ENCODE measurements around the gene ACTR6. TPM values are rescaled to one million over a fixed set of nuclear protein-coding genes. Genes with fewer than 3 reads are reported as not detected.
A peak's percentile ranks its signal among the peaks of the same experiment; 100 is the strongest.

The ACTR6 gene
- total and polyA plus RNA-seq, 8 donors = 18.4 to 42.8 (median 33.0) TPM

DNA sequence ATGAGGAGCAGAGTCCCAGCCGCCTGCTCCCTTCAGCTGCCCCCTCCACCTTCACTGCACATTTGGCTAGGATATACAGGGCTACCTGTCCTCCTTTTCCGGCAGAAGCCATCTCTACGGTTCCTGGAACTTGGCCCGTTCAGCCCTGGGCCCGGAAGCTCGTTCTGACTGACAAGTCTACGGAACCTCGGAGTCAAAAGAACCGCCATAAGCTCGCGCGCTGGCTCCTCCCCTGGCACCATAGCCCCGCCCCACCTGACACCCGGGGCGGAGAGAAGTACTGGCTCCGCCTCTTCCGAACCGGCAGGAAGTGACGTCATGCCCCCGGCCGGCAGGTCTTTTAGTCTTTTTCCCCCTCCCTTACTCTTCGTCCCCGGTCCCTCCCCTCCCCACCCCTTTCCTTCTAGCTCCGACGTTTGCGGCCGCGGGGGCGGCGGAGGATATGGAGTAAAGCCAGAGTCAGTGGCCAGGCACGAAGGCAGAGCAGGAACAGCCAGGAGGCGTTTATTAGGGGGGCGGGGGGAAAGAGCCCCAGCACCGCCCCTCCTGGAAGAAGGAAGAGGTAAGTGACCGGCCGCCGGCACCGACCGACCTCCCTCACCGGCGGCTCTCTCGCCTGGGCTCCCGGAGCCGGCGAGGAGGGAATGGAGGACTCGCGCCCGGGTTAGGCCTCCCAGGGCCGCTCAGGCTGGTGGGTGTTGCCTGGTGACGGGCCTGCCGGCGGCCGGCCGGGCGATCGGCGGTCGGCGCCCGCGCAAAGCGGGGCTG is 66.4 kb downstream of the ACTR6 start, which contains the start of the genes DEPDC4 and SCYL2:
Gene DEPDC4, minus strand, starts transcription at position 245 of the 768 bp plus-strand sequence. Its CDS starts 3 bp downstream, at position 242.
Gene SCYL2, plus strand, starts transcription at position 343 of the 768 bp plus-strand sequence. CDS start 15,794 bp downstream, outside the sequence.
- Histone ChIP-seq H3K36me3 (no peaks in the 10 kb centered on the region), H3K4me3 (peak within 1 kb of the TSS; percentile 81 to 95), H3K9me3 (no peaks in the 10 kb centered on the region), H3K27me3 (no peaks in the 10 kb centered on the region), H3K27ac (peak within 1 kb of the TSS; percentile 93 to 99), H3K4me1 (peaks cover 0 to 38% of the 10 kb centered on the region in 2 donors)
- intact Hi-C loops (cut with DNase I) = no loop called here
- DNase-seq (peak; percentile 94 to 98 (median 98)), ATAC-seq (peak; percentile 95)
- TF ChIP-seq, protein P1, sequence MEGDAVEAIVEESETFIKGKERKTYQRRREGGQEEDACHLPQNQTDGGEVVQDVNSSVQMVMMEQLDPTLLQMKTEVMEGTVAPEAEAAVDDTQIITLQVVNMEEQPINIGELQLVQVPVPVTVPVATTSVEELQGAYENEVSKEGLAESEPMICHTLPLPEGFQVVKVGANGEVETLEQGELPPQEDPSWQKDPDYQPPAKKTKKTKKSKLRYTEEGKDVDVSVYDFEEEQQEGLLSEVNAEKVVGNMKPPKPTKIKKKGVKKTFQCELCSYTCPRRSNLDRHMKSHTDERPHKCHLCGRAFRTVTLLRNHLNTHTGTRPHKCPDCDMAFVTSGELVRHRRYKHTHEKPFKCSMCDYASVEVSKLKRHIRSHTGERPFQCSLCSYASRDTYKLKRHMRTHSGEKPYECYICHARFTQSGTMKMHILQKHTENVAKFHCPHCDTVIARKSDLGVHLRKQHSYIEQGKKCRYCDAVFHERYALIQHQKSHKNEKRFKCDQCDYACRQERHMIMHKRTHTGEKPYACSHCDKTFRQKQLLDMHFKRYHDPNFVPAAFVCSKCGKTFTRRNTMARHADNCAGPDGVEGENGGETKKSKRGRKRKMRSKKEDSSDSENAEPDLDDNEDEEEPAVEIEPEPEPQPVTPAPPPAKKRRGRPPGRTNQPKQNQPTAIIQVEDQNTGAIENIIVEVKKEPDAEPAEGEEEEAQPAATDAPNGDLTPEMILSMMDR (IDR thresholded peaks at IDR 0.05) = no peak

DNA sequence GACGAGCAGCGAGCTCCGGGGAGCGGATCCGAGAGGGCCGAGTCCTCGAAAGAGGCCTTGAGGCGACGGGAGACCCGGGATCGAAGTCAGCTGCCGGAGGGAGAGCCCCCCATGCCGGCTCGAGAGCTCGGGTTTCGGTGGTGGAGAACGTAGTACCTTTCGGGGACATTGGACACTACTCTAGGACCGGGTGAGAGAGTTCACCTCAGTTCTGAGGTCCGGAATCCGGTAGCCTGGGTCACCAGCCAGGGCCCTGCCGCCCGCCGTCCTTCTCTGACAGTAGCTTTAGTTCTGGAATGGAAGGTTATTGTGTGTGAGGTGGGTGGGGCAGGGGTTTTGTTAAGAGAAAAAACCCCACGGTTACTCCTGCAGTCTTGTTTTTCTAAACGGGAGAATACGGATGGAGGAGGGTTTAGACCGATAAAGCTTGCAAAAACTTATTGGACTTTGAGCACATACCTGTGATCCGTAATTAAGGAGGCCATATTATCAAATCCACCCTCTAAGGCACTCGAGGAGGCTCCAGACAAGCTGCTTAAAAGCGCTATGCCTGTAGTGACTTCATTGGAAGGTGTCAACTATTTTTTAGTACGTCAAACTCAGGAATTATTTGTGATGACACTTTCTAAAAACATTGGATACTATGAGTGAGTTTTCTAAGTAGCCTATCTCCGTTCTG is 67.1 kb downstream of the ACTR6 start:
- peak overlapping the region; percentile 93 to 99 for H3K27ac ChIP-seq
- DNase-seq = peak in 2 of 4 donors; percentile 39 to 41
- TF ChIP-seq, protein P1 (IDR thresholded peaks at IDR 0.05) = no peak
- H3K4me1 ChIP-seq = peaks cover 0 to 45% of the 10 kb centered on the region in 2 donors
- no peaks in the 10 kb centered on the region for H3K36me3 ChIP-seq
- peak overlapping the region; percentile 81 to 95 for H3K4me3 ChIP-seq
- no peaks in the 10 kb centered on the region for H3K9me3 ChIP-seq
- no peaks in the 10 kb centered on the region for H3K27me3 ChIP-seq
- intact Hi-C loops (cut with DNase I) = no loop called here
- ATAC-seq = peak; percentile 13

DNA sequence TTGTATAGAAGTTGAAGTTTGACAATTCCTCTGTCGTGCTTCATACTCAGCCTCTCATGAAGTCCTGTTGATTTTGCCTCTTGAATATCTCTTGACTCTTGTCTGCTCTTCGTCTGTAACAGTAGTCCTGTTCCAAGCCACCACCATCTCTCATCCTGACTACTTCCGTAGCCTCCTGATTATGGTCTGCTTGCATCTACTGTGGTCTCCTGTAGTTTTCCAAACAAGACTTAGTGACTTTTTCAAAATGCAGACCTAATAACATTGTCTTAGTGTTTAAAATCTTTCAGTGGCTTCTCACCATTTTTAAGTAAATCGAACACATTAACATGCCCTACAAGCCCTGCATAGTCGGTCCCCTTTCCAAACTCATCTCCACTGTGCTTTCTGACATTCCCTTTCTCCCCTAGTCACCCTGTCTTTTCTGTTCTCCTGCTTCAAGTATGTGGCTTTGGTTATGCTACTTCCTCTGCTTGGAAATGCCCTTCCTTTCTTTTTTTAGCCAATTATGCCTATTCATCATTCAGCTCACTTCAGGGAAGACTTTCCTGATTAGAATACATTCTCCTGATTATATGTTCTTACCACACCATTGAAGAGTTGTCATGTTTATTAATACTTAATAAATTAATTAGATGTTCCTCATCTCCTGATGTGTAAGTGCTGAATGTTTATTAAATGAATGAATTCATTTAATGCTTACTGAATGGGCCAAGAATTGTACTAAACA is 68.4 kb downstream of the ACTR6 start:
- H3K9me3 ChIP-seq = no peaks in the 10 kb centered on the region
- H3K36me3 ChIP-seq = no peaks in the 10 kb centered on the region
- peak overlapping the region; percentile 81 to 95 for H3K4me3 ChIP-seq
- H3K4me1 ChIP-seq = peaks cover 0 to 54% of the 10 kb centered on the region in 2 donors
- no peak for DNase-seq
- no peak for ATAC-seq
- peak overlapping the region in 1 of 2 donors; percentile 99 for H3K27ac ChIP-seq
- no peaks in the 10 kb centered on the region for H3K27me3 ChIP-seq
- TF ChIP-seq, protein P1 (IDR thresholded peaks at IDR 0.05) = no peak
- intact Hi-C loops (cut with DNase I) = no loop called here

DNA sequence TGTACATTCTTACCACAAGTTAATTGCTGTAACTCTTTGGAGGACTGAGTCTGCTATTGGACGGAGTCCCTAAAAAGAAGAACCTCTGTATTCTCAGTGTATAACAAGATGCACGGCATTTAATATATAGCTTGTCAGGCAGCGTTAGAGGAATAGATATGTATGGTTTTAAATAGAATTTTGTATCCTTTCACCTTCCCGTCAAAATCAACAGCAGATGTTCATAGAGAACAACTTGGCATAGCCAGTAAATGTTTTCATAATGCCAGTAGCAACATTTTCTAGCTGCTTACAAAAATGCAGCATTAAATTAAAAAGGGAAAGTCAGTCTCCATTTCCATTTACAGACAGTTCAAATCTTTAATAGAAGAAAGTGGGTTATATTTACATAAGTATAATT is 73.2 kb downstream of the ACTR6 start:
- intact Hi-C loops (cut with DNase I) = no loop called here
- no peaks in the 10 kb centered on the region for H3K9me3 ChIP-seq
- TF ChIP-seq, protein P1 (IDR thresholded peaks at IDR 0.05) = no peak
- peaks cover 0 to 47% of the 10 kb centered on the region in 2 donors for H3K4me1 ChIP-seq
- no peak overlapping the region for H3K4me3 ChIP-seq
- H3K27ac ChIP-seq = no peak overlapping the region
- no peak for ATAC-seq
- no peaks in the 10 kb centered on the region for H3K36me3 ChIP-seq
- no peaks in the 10 kb centered on the region for H3K27me3 ChIP-seq
- DNase-seq = no peak

Small RNA genes lying within 50 kb of the gene (microRNA-seq; reads per million reads assigned to microRNA genes)
- 0 reads per million in 2 donors for gene MIR1827

Other genes starting within 250 kb of the ACTR6 start
- 1 to 10 TPM; 4.9 to 6.9 TPM for gene ANKS1B, start 215.9 kb upstream of the ACTR6 start, total RNA-seq
- gene ANKS1B, start 215.9 kb upstream of the ACTR6 start, polyA plus RNA-seq (ENCODE audit: insufficient read length in 6 of 6) = 10 to 100 TPM; 10.8 to 31.8 (median 16.1) TPM
- 10 to 100 TPM; 26.9 to 33.0 TPM for gene BLTP3B, start 57.9 kb upstream of the ACTR6 start, total RNA-seq
- 10 to 100 TPM; 20.1 to 27.3 (median 23.3) TPM for gene BLTP3B, start 57.9 kb upstream of the ACTR6 start, polyA plus RNA-seq (ENCODE audit: insufficient read length in 6 of 6)
- 1 to 10 TPM; 1.7 to 1.8 TPM for gene DEPDC4, start 66.3 kb downstream of the ACTR6 start, total RNA-seq
- gene DEPDC4, start 66.3 kb downstream of the ACTR6 start, polyA plus RNA-seq (ENCODE audit: insufficient read length in 6 of 6) = 1 to 10 TPM; 4.7 to 9.8 (median 6.9) TPM
- gene SCYL2, start 66.4 kb downstream of the ACTR6 start, total RNA-seq = 10 to 100 TPM; 48.9 to 49.0 TPM
- gene SCYL2, start 66.4 kb downstream of the ACTR6 start, polyA plus RNA-seq (ENCODE audit: insufficient read length in 6 of 6) = 10 to 100 TPM; 57.0 to 69.9 (median 62.8) TPM
- under 1 TPM; 0.13 to 0.61 TPM for gene SLC17A8, start 156.3 kb downstream of the ACTR6 start, total RNA-seq
- gene SLC17A8, start 156.3 kb downstream of the ACTR6 start, polyA plus RNA-seq (ENCODE audit: insufficient read length in 6 of 6) = 1 to 10 TPM; 2.2 to 4.0 (median 3.3) TPM

Measured in left lung (tissue), 10 donors.